ENCODE data around the gene OR1L6.

The OR1L6 gene

DNA sequence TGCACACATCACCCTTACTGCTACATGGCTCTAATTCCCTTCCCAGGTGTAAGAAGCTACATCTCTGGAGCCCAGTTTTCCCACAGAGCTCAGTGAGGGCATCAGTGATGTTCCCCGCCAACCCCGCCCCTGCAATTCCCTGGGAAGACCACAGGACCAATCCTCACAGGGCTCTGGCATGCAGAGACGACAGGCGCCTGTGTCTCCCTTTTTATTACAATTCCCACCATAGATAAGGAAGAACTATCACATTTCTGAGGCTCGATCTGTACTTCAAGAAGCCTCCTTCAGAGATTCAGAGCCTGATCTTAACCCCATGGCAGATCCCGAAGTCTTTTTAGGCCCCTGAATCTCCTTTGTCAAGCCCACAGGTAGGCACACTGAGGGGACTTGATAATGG lies at the start of gene OR1L6:
Gene OR1L6 (plus strand): TSS at position 301 of the 400 bp plus-strand sequence. CDS start 7,545 bp downstream, outside the sequence.
- DNase-seq = no peak

DNA sequence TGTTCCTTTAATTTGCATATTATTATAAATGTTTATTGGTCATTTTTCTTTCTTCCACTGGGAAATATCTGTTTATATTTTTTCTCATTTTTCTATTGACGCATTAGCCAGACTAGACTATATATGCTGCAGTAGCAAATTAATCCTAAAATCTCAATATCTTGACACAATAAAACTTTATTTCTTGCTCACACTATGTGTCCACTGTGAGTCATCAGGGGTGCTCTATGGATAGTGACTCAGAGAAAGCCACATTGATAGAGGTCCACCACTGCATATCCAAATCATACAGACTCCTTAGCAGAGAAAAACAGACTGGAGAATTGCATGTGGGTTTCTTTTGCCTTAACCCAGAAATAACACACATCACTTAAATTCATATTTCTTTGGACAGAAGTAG lies 46.4 kb upstream of the OR1L6 start:
- no peak for DNase-seq

GRCh38 chr9:122718038-122718437 lies 24.1 kb upstream of the OR1L6 start:
- no peak for DNase-seq

GRCh38 chr9:122719218-122719617 lies 22.9 kb upstream of the OR1L6 start:
- DNase-seq = no peak

DNA sequence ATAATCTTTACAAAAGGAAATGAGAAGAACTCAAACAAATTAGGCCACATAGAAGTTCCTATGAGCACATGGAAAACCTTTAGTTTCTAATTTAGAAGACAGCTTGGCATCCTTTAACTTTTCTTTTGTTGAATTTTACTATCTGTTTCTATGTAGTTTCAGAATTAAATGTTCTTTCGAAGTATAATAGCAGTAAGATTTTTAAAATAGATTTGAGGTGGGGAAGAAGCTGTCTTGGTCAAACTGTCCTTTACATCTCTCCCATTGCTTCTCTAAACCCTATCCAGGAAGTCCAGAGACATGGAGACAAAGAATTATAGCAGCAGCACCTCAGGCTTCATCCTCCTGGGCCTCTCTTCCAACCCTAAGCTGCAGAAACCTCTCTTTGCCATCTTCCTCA lies 18.4 kb upstream of the OR1L6 start, which contains the start of gene OR1L4:
Gene OR1L4 (plus strand): TSS at position 301 of the 400 bp plus-strand sequence. CDS start 0 bp downstream, at position 301.
- no peak for DNase-seq

DNA sequence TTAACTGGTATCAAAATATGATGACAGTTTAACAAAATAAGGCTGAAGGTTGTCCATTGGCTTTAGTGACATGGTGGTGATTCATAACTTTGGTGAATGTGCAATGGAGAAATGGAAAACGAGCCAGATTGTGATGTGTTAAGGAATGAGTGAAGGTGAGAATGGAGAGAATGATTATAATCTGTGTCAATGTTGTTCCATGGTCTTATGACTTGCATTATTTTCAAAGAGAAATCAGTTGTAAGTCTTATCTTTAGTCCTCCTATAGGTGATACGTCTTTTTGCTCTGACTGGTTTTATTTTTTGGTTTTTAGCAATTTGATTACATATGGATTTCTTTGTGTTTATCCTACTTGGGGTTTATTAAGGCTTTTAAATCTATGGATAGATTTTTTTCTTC lies 12.7 kb downstream of the OR1L6 start:
- DNase-seq = no peak

DNA sequence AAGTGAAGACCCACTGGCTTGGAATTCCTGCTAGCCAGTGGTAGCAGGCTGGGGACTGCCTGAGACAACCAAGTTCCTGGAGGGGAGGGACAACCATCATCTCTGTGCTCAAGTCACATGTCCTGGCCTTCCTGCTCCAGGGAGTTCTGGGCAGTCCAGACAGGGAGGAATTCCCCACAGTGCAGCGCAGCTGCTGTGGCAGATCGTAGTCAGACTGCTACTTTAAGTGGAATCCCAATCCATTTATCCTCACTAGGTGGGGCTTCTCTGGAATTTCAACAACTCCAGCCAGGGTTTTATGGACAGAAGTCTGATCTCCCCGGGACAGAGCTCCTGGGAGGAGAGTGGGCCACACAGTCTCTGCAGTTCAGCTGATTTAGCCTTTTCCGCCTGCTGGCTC lies 25.7 kb downstream of the OR1L6 start:
- no peak for DNase-seq

DNA sequence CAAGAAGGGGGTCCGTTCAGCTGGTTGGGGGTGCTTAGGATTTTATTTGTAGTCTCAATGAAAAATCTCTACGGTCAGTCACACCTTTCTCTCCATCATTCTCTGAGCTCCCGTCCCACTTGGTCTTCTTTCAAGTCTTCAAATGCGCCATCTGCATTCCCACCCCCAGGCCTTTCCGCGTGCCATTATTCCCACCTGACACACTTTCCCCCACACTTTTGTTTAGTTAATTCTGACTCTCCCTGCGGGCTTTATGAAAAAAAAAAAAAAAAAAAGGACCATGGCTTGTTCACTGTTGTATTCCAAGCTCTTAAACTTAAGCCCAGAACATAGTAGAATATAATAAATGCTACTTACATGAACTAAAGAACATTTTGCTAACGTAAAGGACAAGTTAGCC lies 34.9 kb downstream of the OR1L6 start:
- no peak for DNase-seq

GRCh38 chr9:122777935-122778627 lies 36.0 kb downstream of the OR1L6 start:
- DNase-seq = no peak

DNA sequence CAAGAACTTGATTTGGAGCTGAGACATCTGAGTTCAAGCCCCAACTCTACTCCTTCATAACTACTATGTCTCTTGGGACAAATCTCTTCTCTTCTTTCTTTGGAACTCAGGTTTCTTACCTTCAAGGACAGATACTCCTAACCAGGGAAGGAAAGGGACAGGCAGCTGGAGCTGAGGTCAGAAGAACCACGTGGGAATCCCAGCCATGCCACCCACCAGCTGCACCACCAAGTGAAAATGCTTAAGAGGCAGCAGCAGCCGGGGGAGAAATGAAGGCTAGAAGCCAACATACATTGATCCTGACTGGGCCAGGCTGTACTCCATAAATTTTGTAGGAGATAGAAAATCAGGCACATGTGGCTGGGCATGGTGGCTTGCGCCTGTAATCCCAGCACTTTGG lies 37.1 kb downstream of the OR1L6 start:
- no peak for DNase-seq

DNA sequence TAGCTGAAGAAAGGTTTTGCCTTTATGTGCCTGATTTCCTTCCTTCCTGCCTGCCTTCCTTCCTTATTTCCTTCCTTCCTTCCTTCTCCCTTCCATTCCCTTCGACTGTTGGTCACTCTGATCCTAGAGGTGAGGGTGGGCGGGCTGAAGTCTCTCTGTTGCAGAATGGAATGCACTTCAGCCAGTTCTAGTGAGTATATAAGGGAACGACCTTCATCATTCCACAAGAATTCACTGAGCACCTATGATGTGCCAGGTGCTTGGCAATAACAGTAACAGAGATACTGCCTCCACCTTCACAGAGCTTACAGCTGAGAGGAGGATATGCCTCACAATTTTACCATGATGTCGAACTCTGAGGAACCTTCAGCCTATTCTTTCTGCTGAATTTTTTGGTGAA lies 37.9 kb downstream of the OR1L6 start:
- DNase-seq = no peak

- no peak for DNase-seq
These were observed 39.6 kb downstream of the OR1L6 start for GRCh38 chr9:122781671-122782070.

DNA sequence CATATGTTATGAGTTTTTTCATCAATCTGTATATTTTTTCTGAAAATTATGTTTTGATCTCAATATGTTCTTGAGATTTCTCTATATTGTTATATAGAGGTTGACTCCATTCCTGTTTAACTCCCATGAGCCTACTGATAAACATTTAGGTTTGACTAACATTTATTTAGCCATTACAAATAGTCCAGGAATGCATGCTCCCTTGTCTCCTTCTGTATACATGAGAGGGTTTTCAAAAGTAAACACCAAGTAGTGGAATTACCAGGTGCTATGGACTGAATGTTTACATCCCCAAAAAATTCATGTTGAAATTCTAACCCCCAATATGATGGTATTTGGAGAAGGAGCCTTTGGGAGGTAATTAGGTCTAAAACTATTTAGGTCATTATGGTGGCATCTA lies 43.2 kb downstream of the OR1L6 start:
- DNase-seq = no peak

DNA sequence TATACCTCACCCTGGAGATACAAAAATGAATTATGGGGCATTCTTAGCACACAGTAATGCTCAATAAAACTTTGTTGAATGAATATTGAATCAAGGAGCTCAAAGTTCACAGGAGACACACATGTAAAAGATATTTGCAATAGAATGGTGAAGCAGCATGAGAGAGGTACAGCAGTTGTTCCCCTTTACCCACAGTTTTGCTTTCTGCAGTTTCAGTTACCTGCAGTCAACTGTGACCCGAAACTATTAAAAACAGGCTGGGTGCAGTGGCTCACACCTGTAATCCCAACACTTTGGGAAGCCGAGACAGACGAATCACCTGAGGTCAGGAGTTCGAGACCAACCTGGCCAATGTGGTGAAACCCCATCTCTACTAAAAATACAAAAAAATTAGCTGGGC lies 44.2 kb downstream of the OR1L6 start:
- DNase-seq = no peak

GRCh38 chr9:122788831-122789230 lies 46.7 kb downstream of the OR1L6 start, which contains the start of gene OR5C1:
Gene OR5C1 (plus strand): TSS chr9:122788933. CDS start chr9:122788933, 0 bp downstream.
- DNase-seq = no peak

GRCh38 chr9:122789256-122790046 lies 47.3 kb downstream of the OR1L6 start:
- DNase-seq = no peak

DNA sequence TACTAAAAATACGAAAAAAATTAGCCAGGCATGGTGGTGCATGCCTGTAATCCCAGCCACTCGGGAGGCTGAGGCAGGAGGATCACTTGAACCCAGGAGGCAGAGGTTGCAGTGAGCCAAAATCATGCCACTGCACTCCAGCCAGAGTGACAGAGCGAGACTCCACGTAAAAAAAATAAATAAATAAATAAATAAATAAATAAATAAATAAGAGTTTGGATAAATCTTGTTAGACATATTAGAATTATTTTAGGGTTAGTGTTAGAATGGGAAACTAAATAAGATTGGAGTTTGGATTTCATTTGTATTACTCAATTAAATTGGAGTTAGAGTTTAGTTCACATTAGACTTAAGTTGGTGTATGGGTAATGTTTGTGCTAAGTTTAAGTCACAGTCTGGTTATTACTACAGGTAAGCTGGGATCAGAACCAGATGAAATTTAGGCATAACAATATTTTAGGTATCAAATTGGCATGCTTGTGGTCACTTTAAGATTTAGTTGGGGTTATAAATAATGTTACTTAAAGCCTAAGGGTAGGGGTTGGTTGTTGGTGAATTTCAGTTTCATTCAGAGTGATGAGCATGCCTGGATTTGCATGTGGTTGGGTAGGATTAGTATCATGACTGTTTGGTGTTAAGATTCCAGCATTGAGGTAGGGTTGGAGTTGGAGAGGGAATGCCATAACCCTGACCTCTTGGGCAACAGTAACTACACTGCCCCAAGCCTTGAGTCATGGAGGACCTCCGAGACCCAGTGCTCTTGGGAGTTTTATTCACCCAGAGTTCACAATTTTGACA lies 50.0 kb downstream of the OR1L6 start:
- DNase-seq = no peak

GRCh38 chr9:122797316-122798063 lies 55.4 kb downstream of the OR1L6 start:
- no peak for DNase-seq

Data from stimulated activated CD4-positive, alpha-beta T cell treated with anti-CD3 and anti-CD28 coated beads, Interleukin-12 subunit alpha, Interleukin-12 subunit beta, amount 100 ng/mL, for 4 hours (primary cell).